ENCODE results near the gene TMEM132D.

DNA sequence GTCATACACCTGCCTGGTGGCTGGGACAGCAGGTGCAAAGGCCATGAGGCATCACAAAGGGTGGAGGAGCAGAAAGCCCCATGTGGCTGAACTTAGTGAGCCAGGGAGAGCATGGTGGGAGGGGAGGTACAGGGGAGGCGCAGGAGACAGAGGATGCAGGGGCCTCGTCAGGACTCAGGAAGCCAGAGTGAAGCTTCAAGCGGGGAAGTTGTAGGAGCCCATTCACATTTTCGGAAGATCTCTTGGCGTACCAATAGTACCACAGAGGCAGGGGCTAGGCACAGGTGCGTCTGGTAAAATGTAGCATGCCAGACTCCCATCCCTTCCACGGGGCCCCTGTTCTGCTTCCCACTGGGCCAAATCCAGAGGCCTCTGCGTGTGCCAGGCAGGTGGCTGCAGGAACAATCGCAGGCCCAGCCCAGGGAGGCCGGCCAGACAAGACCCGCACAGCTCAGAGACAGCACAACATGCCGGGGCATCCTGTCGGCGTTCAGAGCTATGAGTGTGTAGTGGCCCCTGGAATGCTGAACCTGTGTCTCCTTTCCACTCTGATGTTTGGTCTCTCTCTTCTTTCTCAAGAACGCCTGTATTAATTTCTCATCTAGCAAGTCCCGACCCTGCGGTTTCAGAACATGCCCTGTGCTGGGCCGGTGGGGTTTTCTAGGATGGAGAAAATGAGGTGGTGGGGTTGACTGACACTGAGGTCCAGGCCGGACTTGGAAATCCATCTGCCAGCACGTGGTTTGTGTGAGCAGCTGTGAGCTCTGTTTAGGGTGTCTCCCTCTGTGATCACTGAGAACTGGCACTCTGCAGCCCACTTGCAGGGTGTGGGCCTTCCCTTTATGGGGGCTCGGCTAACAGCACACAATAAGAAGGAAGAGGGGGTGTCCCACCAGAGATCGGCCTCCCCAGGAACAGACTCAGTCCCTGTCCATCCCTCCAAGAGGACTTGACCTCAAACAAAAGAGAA lies 5.5 kb upstream of the TMEM132D start:
- no peak for TF ChIP-seq CEBPB (IDR thresholded peaks at IDR 0.05; ENCODE audit: low read depth, low read length)
- TF ChIP-seq, protein P1, sequence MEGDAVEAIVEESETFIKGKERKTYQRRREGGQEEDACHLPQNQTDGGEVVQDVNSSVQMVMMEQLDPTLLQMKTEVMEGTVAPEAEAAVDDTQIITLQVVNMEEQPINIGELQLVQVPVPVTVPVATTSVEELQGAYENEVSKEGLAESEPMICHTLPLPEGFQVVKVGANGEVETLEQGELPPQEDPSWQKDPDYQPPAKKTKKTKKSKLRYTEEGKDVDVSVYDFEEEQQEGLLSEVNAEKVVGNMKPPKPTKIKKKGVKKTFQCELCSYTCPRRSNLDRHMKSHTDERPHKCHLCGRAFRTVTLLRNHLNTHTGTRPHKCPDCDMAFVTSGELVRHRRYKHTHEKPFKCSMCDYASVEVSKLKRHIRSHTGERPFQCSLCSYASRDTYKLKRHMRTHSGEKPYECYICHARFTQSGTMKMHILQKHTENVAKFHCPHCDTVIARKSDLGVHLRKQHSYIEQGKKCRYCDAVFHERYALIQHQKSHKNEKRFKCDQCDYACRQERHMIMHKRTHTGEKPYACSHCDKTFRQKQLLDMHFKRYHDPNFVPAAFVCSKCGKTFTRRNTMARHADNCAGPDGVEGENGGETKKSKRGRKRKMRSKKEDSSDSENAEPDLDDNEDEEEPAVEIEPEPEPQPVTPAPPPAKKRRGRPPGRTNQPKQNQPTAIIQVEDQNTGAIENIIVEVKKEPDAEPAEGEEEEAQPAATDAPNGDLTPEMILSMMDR (conservative IDR thresholded peaks at IDR 0.05; ENCODE audit: low read depth, low read length) = no peak
